K562 treated with DMSO at 1 percent for 24 hours (cell line): ENCODE results near the gene ESX1. TPM values are rescaled to one million over a fixed set of nuclear protein-coding genes. Genes with fewer than 3 reads are reported as not detected.

Experiments used
- total RNA-seq: library from RNA; unstranded; fragments of 300-600 nt; gene quantifications from 2 replicates; pipeline ENCODE4 v1.2.3, GENCODE V29; 2022; ENCODE audit warnings: low read depth; ENCODE audit not compliant: insufficient read depth

Gene ESX1
- not detected in 2 replicates for total RNA-seq

GRCh38 chrX:104254442-104255115 lies at the start of gene ESX1:
Gene ESX1, minus strand, starts transcription at chrX:104254933. Its CDS starts 84 bp downstream, at chrX:104254849.

Other genes with a start within 250 kb of the ESX1 start
- gene H2BW1, start 241.2 kb downstream of the ESX1 start, total RNA-seq: not detected in 2 replicates
- not detected in 2 replicates for gene H2BW2, start 215.0 kb downstream of the ESX1 start, total RNA-seq
- not detected in 2 replicates for gene TMSB15C, start 178.7 kb downstream of the ESX1 start, total RNA-seq
- not detected in 2 replicates for gene ZCCHC18, start 142.4 kb downstream of the ESX1 start, total RNA-seq
- 1.6 and 7.3 TPM in 2 replicates for gene SLC25A53, start 97.9 kb downstream of the ESX1 start, total RNA-seq
- gene FAM199X, start 88.5 kb downstream of the ESX1 start, total RNA-seq: 8.6 and 8.7 TPM in 2 replicates